Stimulated activated naive CD8-positive, alpha-beta T cell treated with anti-CD3 and anti-CD28 coated beads, Interleukin-15, amount 100 ng/mL, for 72 hours (primary cell): ENCODE data around the gene TRIM32.

ENCODE experiments used
- ATAC-seq: fragments of 150-1000 bp; cut with Tn5 transposase; 2 replicates; pipeline ENCODE4 v1.10.0; 2021; ENCODE audit warnings: mild to moderate bottlenecking, moderate library complexity
- DNase-seq, 2 donors: peaks; one replicate each; pipeline ENCODE4 v3.0.0; 2021 to 2022
- H3K27ac Mint-ChIP-seq, 2 donors: one replicate each; pipeline ENCODE4 v1.8.0; 2022; ENCODE audit warnings: mild to moderate bottlenecking in 2 of 2, mixed read lengths in 2 of 2, moderate library complexity in 2 of 2
- H3K27me3 Mint-ChIP-seq: one replicate; pipeline ENCODE4 v1.8.0; 2022; ENCODE audit warnings: mixed read lengths
- H3K4me1 Mint-ChIP-seq: one replicate; pipeline ENCODE4 v1.8.0; 2022; ENCODE audit warnings: mild to moderate bottlenecking, mixed read lengths
- H3K4me3 Mint-ChIP-seq, 2 donors: one replicate each; pipeline ENCODE4 v1.8.0; 2022; ENCODE audit warnings: mild to moderate bottlenecking in 2 of 2, mixed read lengths in 2 of 2, moderate library complexity in 1 of 2
- H3K9me3 Mint-ChIP-seq, 2 donors: one replicate each; pipeline ENCODE4 v1.8.0; 2022; ENCODE audit warnings: mixed read lengths in 2 of 2

TRIM32 gene

GRCh38 chr9:116687074-116687753, at the start of gene TRIM32:
TSS of gene TRIM32 (plus strand) at chr9:116687305. CDS start at chr9:116697743, 10,438 bp downstream.
- Mint-ChIP-seq H3K4me3 (peak within 1 kb of the TSS; percentile 90 to 95), H3K4me1 (peaks cover 59% of the 10 kb centered on the region), H3K27me3 (no peaks in the 10 kb centered on the region), H3K27ac (peak within 1 kb of the TSS; percentile 96 to 97), H3K9me3 (peaks cover 0 to 7% of the 10 kb centered on the region in 2 donors)
- peak; percentile 98 for ATAC-seq
- DNase-seq, result peak; percentile 93

- ATAC-seq, result no peak
- Mint-ChIP-seq H3K9me3 (no peaks in the 10 kb centered on the region), H3K4me3 (no peak overlapping the region), H3K27me3 (no peaks in the 10 kb centered on the region), H3K4me1 (no peaks in the 10 kb centered on the region), H3K27ac (no peak overlapping the region)
- no peak for DNase-seq
Observed at GRCh38 chr9:116639251-116639741, 47.8 kb upstream of the TRIM32 start.

GRCh38 chr9:116641292-116642059, 45.6 kb upstream of the TRIM32 start:
- Mint-ChIP-seq H3K27ac (no peak overlapping the region), H3K9me3 (no peaks in the 10 kb centered on the region), H3K4me3 (no peak overlapping the region), H3K4me1 (no peaks in the 10 kb centered on the region), H3K27me3 (no peaks in the 10 kb centered on the region)
- ATAC-seq (no peak), DNase-seq (no peak)

- no peak for ATAC-seq
- DNase-seq, result no peak
- H3K27ac Mint-ChIP-seq, result no peak overlapping the region
Observed at GRCh38 chr9:116643691-116644090, 43.4 kb upstream of the TRIM32 start.

GRCh38 chr9:116644091-116644688, 42.9 kb upstream of the TRIM32 start:
- no peaks in the 10 kb centered on the region for H3K9me3 Mint-ChIP-seq
- no peaks in the 10 kb centered on the region for H3K4me1 Mint-ChIP-seq
- no peak overlapping the region for H3K27ac Mint-ChIP-seq
- no peak for ATAC-seq
- H3K4me3 Mint-ChIP-seq, result no peak overlapping the region
- no peak for DNase-seq
- H3K27me3 Mint-ChIP-seq, result no peaks in the 10 kb centered on the region

More at GRCh38 chr9:116643691-116644090, 43.4 kb upstream of the TRIM32 start:
- H3K4me3 Mint-ChIP-seq, result no peak overlapping the region
- H3K27me3 Mint-ChIP-seq, result no peaks in the 10 kb centered on the region
- no peaks in the 10 kb centered on the region for H3K4me1 Mint-ChIP-seq
- no peaks in the 10 kb centered on the region for H3K9me3 Mint-ChIP-seq

- H3K27me3 Mint-ChIP-seq, result no peaks in the 10 kb centered on the region
- H3K4me1 Mint-ChIP-seq, result no peaks in the 10 kb centered on the region
- H3K27ac Mint-ChIP-seq, result no peak overlapping the region
- no peak overlapping the region for H3K4me3 Mint-ChIP-seq
- no peaks in the 10 kb centered on the region for H3K9me3 Mint-ChIP-seq
- DNase-seq (no peak), ATAC-seq (peak; percentile 49)
Observed at GRCh38 chr9:116646661-116647514, 40.2 kb upstream of the TRIM32 start.

GRCh38 chr9:116647515-116647809, 39.6 kb upstream of the TRIM32 start:
- ATAC-seq (no peak), DNase-seq (no peak)

GRCh38 chr9:116653348-116654058, 33.6 kb upstream of the TRIM32 start:
- no peaks in the 10 kb centered on the region for H3K9me3 Mint-ChIP-seq
- H3K4me1 Mint-ChIP-seq, result no peaks in the 10 kb centered on the region
- H3K4me3 Mint-ChIP-seq, result no peak overlapping the region
- H3K27me3 Mint-ChIP-seq, result no peaks in the 10 kb centered on the region
- DNase-seq (no peak), ATAC-seq (no peak)
- H3K27ac Mint-ChIP-seq, result no peak overlapping the region

More at GRCh38 chr9:116647515-116647809, 39.6 kb upstream of the TRIM32 start:
- no peaks in the 10 kb centered on the region for H3K27me3 Mint-ChIP-seq
- no peaks in the 10 kb centered on the region for H3K9me3 Mint-ChIP-seq
- H3K27ac Mint-ChIP-seq, result no peak overlapping the region
- no peaks in the 10 kb centered on the region for H3K4me1 Mint-ChIP-seq
- no peak overlapping the region for H3K4me3 Mint-ChIP-seq

GRCh38 chr9:116654059-116654355, 33.1 kb upstream of the TRIM32 start:
- no peak overlapping the region for H3K4me3 Mint-ChIP-seq
- no peak overlapping the region for H3K27ac Mint-ChIP-seq
- H3K27me3 Mint-ChIP-seq, result no peaks in the 10 kb centered on the region
- no peaks in the 10 kb centered on the region for H3K4me1 Mint-ChIP-seq
- H3K9me3 Mint-ChIP-seq, result no peaks in the 10 kb centered on the region
- DNase-seq (no peak), ATAC-seq (no peak)

- Mint-ChIP-seq H3K27ac (no peak overlapping the region), H3K9me3 (no peaks in the 10 kb centered on the region), H3K27me3 (no peaks in the 10 kb centered on the region), H3K4me1 (no peaks in the 10 kb centered on the region), H3K4me3 (no peak overlapping the region)
- DNase-seq (no peak), ATAC-seq (no peak)
Observed at GRCh38 chr9:116656501-116656971, 30.6 kb upstream of the TRIM32 start.

- Mint-ChIP-seq H3K27ac (no peak overlapping the region), H3K4me1 (no peaks in the 10 kb centered on the region), H3K27me3 (no peaks in the 10 kb centered on the region), H3K4me3 (no peak overlapping the region), H3K9me3 (no peaks in the 10 kb centered on the region)
- ATAC-seq (no peak), DNase-seq (no peak)
Observed at GRCh38 chr9:116656977-116657376, 30.1 kb upstream of the TRIM32 start.

GRCh38 chr9:116658265-116658664, 28.8 kb upstream of the TRIM32 start:
- H3K4me3 Mint-ChIP-seq, result no peak overlapping the region
- H3K9me3 Mint-ChIP-seq, result no peaks in the 10 kb centered on the region
- DNase-seq (no peak), ATAC-seq (no peak)
- no peaks in the 10 kb centered on the region for H3K27me3 Mint-ChIP-seq
- H3K27ac Mint-ChIP-seq, result no peak overlapping the region
- no peaks in the 10 kb centered on the region for H3K4me1 Mint-ChIP-seq

- no peaks in the 10 kb centered on the region for H3K27me3 Mint-ChIP-seq
- no peaks in the 10 kb centered on the region for H3K9me3 Mint-ChIP-seq
- DNase-seq (peak in 1 of 2 donors; percentile 13), ATAC-seq (peak; percentile 63)
- H3K4me1 Mint-ChIP-seq, result no peaks in the 10 kb centered on the region
- no peak overlapping the region for H3K4me3 Mint-ChIP-seq
- no peak overlapping the region for H3K27ac Mint-ChIP-seq
Observed at GRCh38 chr9:116661037-116661954, 25.8 kb upstream of the TRIM32 start.

- no peaks in the 10 kb centered on the region for H3K4me1 Mint-ChIP-seq
- no peak for ATAC-seq
- DNase-seq, result no peak
- H3K27ac Mint-ChIP-seq, result no peak overlapping the region
- H3K9me3 Mint-ChIP-seq, result no peaks in the 10 kb centered on the region
- H3K4me3 Mint-ChIP-seq, result no peak overlapping the region
- H3K27me3 Mint-ChIP-seq, result no peaks in the 10 kb centered on the region
Observed at GRCh38 chr9:116662646-116663310, 24.3 kb upstream of the TRIM32 start.
